ENCODE results near the gene GGTA1.

GGTA1 gene

GRCh38 chr9:121434969-121435368 lies 64.7 kb downstream of the GGTA1 start:
- H2AFZ ChIP-seq = no peak overlapping the region
- H3K79me2 ChIP-seq = no peaks in the 10 kb centered on the region
- no peak overlapping the region for H3K27ac ChIP-seq
- no peak for TF ChIP-seq CTCF (IDR thresholded peaks at IDR 0.05)
- no peaks in the 10 kb centered on the region for H3K9me3 ChIP-seq (ENCODE audit: control insufficient read depth, low read length)
- no peak overlapping the region for H3K9ac ChIP-seq
- H3K4me2 ChIP-seq (ENCODE audit: low read length) = no peak overlapping the region
- no peaks in the 10 kb centered on the region for H3K4me1 ChIP-seq
- H3K4me3 ChIP-seq (ENCODE audit: low read depth, low read length) = no peak overlapping the region
- H3K36me3 ChIP-seq (ENCODE audit: control insufficient read depth, insufficient read depth, low read length) = no peaks in the 10 kb centered on the region
- no peaks in the 10 kb centered on the region for H3K27me3 ChIP-seq (ENCODE audit: control insufficient read depth, insufficient read depth, low read length)

- no peaks in the 10 kb centered on the region for H3K4me1 ChIP-seq
- no peaks in the 10 kb centered on the region for H3K79me2 ChIP-seq
- no peaks in the 10 kb centered on the region for H3K27me3 ChIP-seq (ENCODE audit: control insufficient read depth, insufficient read depth, low read length)
- H3K4me2 ChIP-seq (ENCODE audit: low read length) = no peak overlapping the region
- no peak for TF ChIP-seq CTCF (IDR thresholded peaks at IDR 0.05)
- no peaks in the 10 kb centered on the region for H3K36me3 ChIP-seq (ENCODE audit: control insufficient read depth, insufficient read depth, low read length)
- H3K9ac ChIP-seq = no peak overlapping the region
- no peak overlapping the region for H2AFZ ChIP-seq
- H3K4me3 ChIP-seq (ENCODE audit: low read depth, low read length) = no peak overlapping the region
- no peaks in the 10 kb centered on the region for H3K9me3 ChIP-seq (ENCODE audit: control insufficient read depth, low read length)
- no peak overlapping the region for H3K27ac ChIP-seq
Measured at GRCh38 chr9:121427899-121428298, 71.7 kb downstream of the GGTA1 start.

- H3K27ac ChIP-seq = no peak overlapping the region
Measured at GRCh38 chr9:121424024-121424432, 75.6 kb downstream of the GGTA1 start.

GRCh38 chr9:121411993-121412392 lies 87.7 kb downstream of the GGTA1 start:
- Histone ChIP-seq H3K36me3 (ENCODE audit: control insufficient read depth, insufficient read depth, low read length) (no peaks in the 10 kb centered on the region), H3K9me3 (ENCODE audit: control insufficient read depth, low read length) (no peaks in the 10 kb centered on the region), H3K27ac (no peak overlapping the region), H3K4me3 (ENCODE audit: low read depth, low read length) (no peak overlapping the region), H3K79me2 (no peaks in the 10 kb centered on the region), H3K4me1 (no peaks in the 10 kb centered on the region), H2AFZ (no peak overlapping the region), H3K27me3 (ENCODE audit: control insufficient read depth, insufficient read depth, low read length) (no peaks in the 10 kb centered on the region), H3K4me2 (ENCODE audit: low read length) (no peak overlapping the region), H3K9ac (no peak overlapping the region)
- TF ChIP-seq CTCF (IDR thresholded peaks at IDR 0.05) = no peak

More at GRCh38 chr9:121424024-121424432, 75.6 kb downstream of the GGTA1 start:
- Histone ChIP-seq H3K9me3 (ENCODE audit: control insufficient read depth, low read length) (no peaks in the 10 kb centered on the region), H3K4me3 (ENCODE audit: low read depth, low read length) (no peak overlapping the region), H3K9ac (no peak overlapping the region), H2AFZ (no peak overlapping the region), H3K27me3 (ENCODE audit: control insufficient read depth, insufficient read depth, low read length) (no peaks in the 10 kb centered on the region), H3K4me1 (no peaks in the 10 kb centered on the region), H3K79me2 (no peaks in the 10 kb centered on the region), H3K36me3 (ENCODE audit: control insufficient read depth, insufficient read depth, low read length) (no peaks in the 10 kb centered on the region), H3K4me2 (ENCODE audit: low read length) (no peak overlapping the region)
- TF ChIP-seq CTCF (IDR thresholded peaks at IDR 0.05) = no peak

GRCh38 chr9:121405899-121406298 lies 93.7 kb downstream of the GGTA1 start:
- no peak overlapping the region for H3K9ac ChIP-seq

More at GRCh38 chr9:121405899-121406298, 93.7 kb downstream of the GGTA1 start:
- Histone ChIP-seq H2AFZ (no peak overlapping the region), H3K4me2 (ENCODE audit: low read length) (no peak overlapping the region), H3K36me3 (ENCODE audit: control insufficient read depth, insufficient read depth, low read length) (no peaks in the 10 kb centered on the region), H3K27ac (no peak overlapping the region), H3K4me1 (no peaks in the 10 kb centered on the region), H3K79me2 (no peaks in the 10 kb centered on the region), H3K9me3 (ENCODE audit: control insufficient read depth, low read length) (no peaks in the 10 kb centered on the region), H3K4me3 (ENCODE audit: low read depth, low read length) (no peak overlapping the region), H3K27me3 (ENCODE audit: control insufficient read depth, insufficient read depth, low read length) (no peaks in the 10 kb centered on the region)
- no peak for TF ChIP-seq CTCF (IDR thresholded peaks at IDR 0.05)

All from parathyroid adenoma (tissue), 2 donors.